Dendritic cell treated with granulocyte-macrophage colony-stimulating factor and Interleukin-4, amounts not matched to agents 40 ng/mL and 50 ng/mL, for 4 days (primary cell): ENCODE results near the gene GPD1.

Experiments used
- H3K27ac Mint-ChIP-seq: one replicate; pipeline ENCODE4 v1.8.0; 2022; ENCODE audit warnings: mild to moderate bottlenecking, mixed read lengths
- H3K27me3 Mint-ChIP-seq: one replicate; pipeline ENCODE4 v1.8.0; 2022; ENCODE audit warnings: mild to moderate bottlenecking, mixed read lengths
- H3K36me3 Mint-ChIP-seq: one replicate; pipeline ENCODE4 v1.8.0; 2022; ENCODE audit warnings: low read depth, mixed read lengths
- H3K4me1 Mint-ChIP-seq: one replicate; pipeline ENCODE4 v1.8.0; 2022; ENCODE audit warnings: low read depth, mixed read lengths
- H3K4me3 Mint-ChIP-seq: one replicate; pipeline ENCODE4 v1.8.0; 2022; ENCODE audit warnings: mild to moderate bottlenecking, moderate library complexity, mixed read lengths
- H3K9me3 Mint-ChIP-seq: one replicate; pipeline ENCODE4 v1.8.0; 2022; ENCODE audit warnings: mixed read lengths
- intact Hi-C: fragments of 100-400 bp; cut with micrococcal nuclease; formaldehyde crosslinking; loops from one replicate; pipeline ENCODE4 v1.15.0; 2022

Gene GPD1

GRCh38 chr12:50100561-50100960 lies 3.2 kb upstream of the GPD1 start:
- no peaks in the 10 kb centered on the region for H3K9me3 Mint-ChIP-seq

GRCh38 chr12:50101663-50102062 lies 2.1 kb upstream of the GPD1 start:
- intact Hi-C loops, result no loop called here
- Mint-ChIP-seq H3K9me3 (no peaks in the 10 kb centered on the region), H3K36me3 (peaks cover 52% of the 10 kb centered on the region), H3K4me3 (no peak overlapping the region), H3K27me3 (peaks cover 10% of the 10 kb centered on the region), H3K4me1 (peaks cover 8% of the 10 kb centered on the region), H3K27ac (no peak overlapping the region)

More at GRCh38 chr12:50100561-50100960, 3.2 kb upstream of the GPD1 start:
- intact Hi-C loops, result no loop called here
- peaks cover 8% of the 10 kb centered on the region for H3K4me1 Mint-ChIP-seq
- peaks cover 63% of the 10 kb centered on the region for H3K36me3 Mint-ChIP-seq
- peak overlapping the region; percentile 21 for H3K27ac Mint-ChIP-seq
- H3K4me3 Mint-ChIP-seq, result no peak overlapping the region
- peaks cover 7% of the 10 kb centered on the region for H3K27me3 Mint-ChIP-seq

GRCh38 chr12:50102131-50102531 lies 1.7 kb upstream of the GPD1 start:
- Mint-ChIP-seq H3K9me3 (no peaks in the 10 kb centered on the region), H3K4me3 (no peak overlapping the region), H3K27me3 (peaks cover 10% of the 10 kb centered on the region), H3K4me1 (peaks cover 8% of the 10 kb centered on the region), H3K36me3 (peaks cover 47% of the 10 kb centered on the region), H3K27ac (no peak overlapping the region)
- intact Hi-C loops, result no loop called here

GRCh38 chr12:50102646-50103309 lies 1.0 kb upstream of the GPD1 start:
- Mint-ChIP-seq H3K4me1 (peaks cover 8% of the 10 kb centered on the region), H3K27me3 (peaks cover 10% of the 10 kb centered on the region), H3K36me3 (peaks cover 41% of the 10 kb centered on the region), H3K27ac (no peak overlapping the region), H3K4me3 (no peak overlapping the region), H3K9me3 (no peaks in the 10 kb centered on the region)
- intact Hi-C loops, result no loop called here

- H3K4me3 Mint-ChIP-seq, result no peak overlapping the region
- intact Hi-C loops, result no loop called here
- H3K36me3 Mint-ChIP-seq, result peaks cover 35% of the 10 kb centered on the region
- H3K27ac Mint-ChIP-seq, result no peak overlapping the region
- H3K4me1 Mint-ChIP-seq, result peaks cover 8% of the 10 kb centered on the region
- no peaks in the 10 kb centered on the region for H3K9me3 Mint-ChIP-seq
- peaks cover 10% of the 10 kb centered on the region for H3K27me3 Mint-ChIP-seq
Measured at GRCh38 chr12:50103351-50103750, 457 bp upstream of the GPD1 start.

- Mint-ChIP-seq H3K27ac (peak overlapping the region; percentile 12), H3K4me1 (peaks cover 8% of the 10 kb centered on the region), H3K9me3 (no peaks in the 10 kb centered on the region), H3K27me3 (peaks cover 10% of the 10 kb centered on the region), H3K4me3 (no peak overlapping the region), H3K36me3 (peaks cover 22% of the 10 kb centered on the region)
- intact Hi-C loops, result no loop called here
Measured at GRCh38 chr12:50104417-50105366, 884 bp downstream of the GPD1 start.

- H3K9me3 Mint-ChIP-seq, result no peaks in the 10 kb centered on the region
- H3K4me3 Mint-ChIP-seq, result no peak overlapping the region
- H3K4me1 Mint-ChIP-seq, result peaks cover 18% of the 10 kb centered on the region
- H3K27me3 Mint-ChIP-seq, result peaks cover 10% of the 10 kb centered on the region
- H3K27ac Mint-ChIP-seq, result no peak overlapping the region
- intact Hi-C loops, result no loop called here
- peaks cover 10% of the 10 kb centered on the region for H3K36me3 Mint-ChIP-seq
Measured at GRCh38 chr12:50105913-50106450, 2.2 kb downstream of the GPD1 start.

- Mint-ChIP-seq H3K36me3 (peaks cover 1% of the 10 kb centered on the region), H3K27me3 (peaks cover 10% of the 10 kb centered on the region), H3K9me3 (no peaks in the 10 kb centered on the region), H3K27ac (no peak overlapping the region), H3K4me3 (no peak overlapping the region), H3K4me1 (peaks cover 25% of the 10 kb centered on the region)
- intact Hi-C loops, result no loop called here
Measured at GRCh38 chr12:50106907-50107306, 3.1 kb downstream of the GPD1 start.

GRCh38 chr12:50107416-50108268 lies 3.8 kb downstream of the GPD1 start:
- intact Hi-C loops, result no loop called here
- Mint-ChIP-seq H3K27me3 (peaks cover 10% of the 10 kb centered on the region), H3K27ac (no peak overlapping the region), H3K4me1 (peaks cover 22% of the 10 kb centered on the region), H3K4me3 (no peak overlapping the region), H3K36me3 (peaks cover 7% of the 10 kb centered on the region), H3K9me3 (no peaks in the 10 kb centered on the region)

- H3K4me1 Mint-ChIP-seq, result peaks cover 19% of the 10 kb centered on the region
- peak overlapping the region; percentile 13 for H3K27ac Mint-ChIP-seq
- intact Hi-C loops, result no loop called here
- H3K27me3 Mint-ChIP-seq, result peaks cover 7% of the 10 kb centered on the region
- H3K4me3 Mint-ChIP-seq, result no peak overlapping the region
- H3K36me3 Mint-ChIP-seq, result peaks cover 11% of the 10 kb centered on the region
- H3K9me3 Mint-ChIP-seq, result no peaks in the 10 kb centered on the region
Measured at GRCh38 chr12:50109319-50109718, 5.5 kb downstream of the GPD1 start.

- Mint-ChIP-seq H3K9me3 (no peaks in the 10 kb centered on the region), H3K4me1 (peaks cover 24% of the 10 kb centered on the region), H3K27ac (peak overlapping the region; percentile 97), H3K4me3 (peak overlapping the region; percentile 2), H3K36me3 (peaks cover 20% of the 10 kb centered on the region), H3K27me3 (peaks cover 4% of the 10 kb centered on the region)
- intact Hi-C loops, result loop anchor here (2.0 to 5.0 kb wide), 2 partner anchors 21 to 33 kb away; no protein-coding TSS in a partner anchor
Measured at GRCh38 chr12:50110127-50110761, 6.4 kb downstream of the GPD1 start.

GRCh38 chr12:50110762-50111351 lies 7.0 kb downstream of the GPD1 start:
- Mint-ChIP-seq H3K9me3 (no peaks in the 10 kb centered on the region), H3K4me3 (no peak overlapping the region), H3K4me1 (peaks cover 30% of the 10 kb centered on the region), H3K27me3 (no peaks in the 10 kb centered on the region), H3K27ac (peak overlapping the region; percentile 97), H3K36me3 (peaks cover 26% of the 10 kb centered on the region)
- intact Hi-C loops, result loop anchor here (2.0 to 5.0 kb wide), 2 partner anchors 22 to 34 kb away; no protein-coding TSS in a partner anchor

- Mint-ChIP-seq H3K27me3 (no peaks in the 10 kb centered on the region), H3K4me3 (peak overlapping the region; percentile 70), H3K9me3 (no peaks in the 10 kb centered on the region), H3K36me3 (peaks cover 31% of the 10 kb centered on the region), H3K4me1 (peaks cover 35% of the 10 kb centered on the region), H3K27ac (peak overlapping the region; percentile 97)
- intact Hi-C loops, result loop anchor here (2.0 to 5.0 kb wide), 2 partner anchors 23 to 34 kb away; no protein-coding TSS in a partner anchor
Measured at GRCh38 chr12:50111395-50111692, 7.5 kb downstream of the GPD1 start.
